DND-41 (cell line): ENCODE results near the gene CCDC81.
A peak's percentile ranks its signal among the peaks of the same experiment; 100 is the strongest.

Experiments
- ATAC-seq: fragments of 200-7000 bp; cut with Tn5 transposase; 3 replicates; pipeline ENCODE4 v1.9.1; 2021; ENCODE audit warnings: low read depth; ENCODE audit not compliant: insufficient read depth
- DNase-seq: peaks from one replicate; pipeline ENCODE4 v3.0.0-alpha.2; 2020
- H2AFZ ChIP-seq: 2 replicates; pipeline ENCODE4 v1.6.0; 2012; ENCODE audit warnings: low read depth, low read length
- H3K27ac ChIP-seq: 2 replicates; pipeline ENCODE4 v1.5.1; 2012; ENCODE audit warnings: low read length, inconsistent platforms
- H3K27me3 ChIP-seq: fragments of 200-600 bp; sonication (generic); 2 replicates; pipeline ENCODE4 v1.6.0; 2012; ENCODE audit warnings: low read length, mild to moderate bottlenecking, inconsistent platforms; ENCODE audit not compliant: insufficient read depth, poor library complexity
- H3K36me3 ChIP-seq: 2 replicates; pipeline ENCODE4 v1.5.1; 2012; ENCODE audit warnings: low read length, inconsistent platforms; ENCODE audit not compliant: insufficient read depth
- H3K4me1 ChIP-seq: 2 replicates; pipeline ENCODE4 v1.5.1; 2012; ENCODE audit warnings: mild to moderate bottlenecking, low read length; ENCODE audit not compliant: insufficient read depth
- H3K4me2 ChIP-seq: 2 replicates; pipeline ENCODE4 v1.6.0; 2012; ENCODE audit warnings: mild to moderate bottlenecking, moderate library complexity, low read length, inconsistent platforms; ENCODE audit not compliant: insufficient read depth
- H3K4me3 ChIP-seq, 2 experiments: fragments of 200-600 bp in 1 of 2; shearing (Covaris generic) in 1 of 2; 2 replicates each; pipeline ENCODE4 v1.5.1; 2012 to 2016; ENCODE audit warnings: inconsistent platforms in 2 of 2, low read length in 2 of 2, mild to moderate bottlenecking in 2 of 2, low read depth in 1 of 2, moderate library complexity in 1 of 2
- H3K79me2 ChIP-seq: 2 replicates; pipeline ENCODE4 v1.6.0; 2012; ENCODE audit warnings: low read length, inconsistent platforms; ENCODE audit not compliant: insufficient read depth
- H3K9ac ChIP-seq: 2 replicates; pipeline ENCODE4 v1.6.0; 2012; ENCODE audit warnings: low read depth, mild to moderate bottlenecking, inconsistent platforms, low read length, moderate library complexity
- H3K9me3 ChIP-seq: 2 replicates; pipeline ENCODE4 v1.5.1; 2012; ENCODE audit warnings: low read length, moderate library complexity, mild to moderate bottlenecking, inconsistent platforms; ENCODE audit not compliant: insufficient read depth, severe bottlenecking
- H4K20me1 ChIP-seq: 2 replicates; pipeline ENCODE4 v1.6.0; 2012; ENCODE audit warnings: low read length; ENCODE audit not compliant: insufficient read depth
- EZH2 ChIP-seq: IDR thresholded peaks from 3 replicates; pipeline ENCODE4 v1.6.1; 2012; ENCODE audit warnings: borderline replicate concordance, low read depth, mild to moderate bottlenecking, moderate library complexity, low read length, inconsistent platforms; ENCODE audit not compliant: severe bottlenecking
- TF ChIP-seq, protein P1 (sequence below): IDR thresholded peaks from 2 replicates; pipeline ENCODE4 v1.5.1; 2012; ENCODE audit warnings: borderline replicate concordance, low read length, moderate library complexity, mild to moderate bottlenecking; ENCODE audit not compliant: poor library complexity, severe bottlenecking; ENCODE audit errors: extremely low read depth

The CCDC81 gene

DNA sequence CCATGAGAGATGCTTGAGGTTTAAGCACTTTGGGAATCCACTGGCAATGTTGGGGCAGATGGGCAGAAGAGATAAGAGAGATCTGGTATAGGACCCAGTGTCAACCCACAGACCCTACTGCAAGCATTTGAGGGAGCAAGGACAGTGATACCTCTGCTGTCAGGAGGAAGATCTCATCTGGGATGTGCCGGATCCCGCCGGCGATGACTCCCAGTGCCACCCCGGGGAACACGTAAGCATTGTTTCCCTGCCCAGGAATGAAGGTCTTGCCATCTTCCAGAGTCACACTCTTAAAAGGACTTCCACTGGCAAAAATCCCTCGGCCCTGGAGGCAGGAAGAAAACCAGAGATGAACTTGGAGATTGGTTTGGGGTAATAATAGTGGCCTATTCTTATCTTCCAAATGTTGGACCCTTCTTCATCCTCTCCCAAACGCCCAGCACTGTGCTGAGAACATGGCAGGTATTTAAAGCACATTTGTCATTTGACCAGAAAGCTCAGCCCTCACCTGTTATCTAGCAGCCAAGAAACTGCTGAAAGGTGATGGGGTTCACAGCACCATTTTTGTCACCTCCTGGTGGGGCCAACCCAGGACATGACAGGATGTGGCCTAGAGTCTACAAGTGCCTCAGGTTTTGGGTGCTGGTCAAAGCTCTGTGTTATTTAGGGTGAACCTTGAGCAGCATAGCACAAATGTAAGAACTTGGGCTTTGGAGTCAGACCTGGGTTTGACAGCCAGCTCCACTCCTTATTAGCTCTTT is 71.7 kb downstream of the CCDC81 start:
- Histone ChIP-seq H3K27me3 (no peaks in the 10 kb centered on the region), H3K4me1 (no peaks in the 10 kb centered on the region), H3K36me3 (no peaks in the 10 kb centered on the region), H3K79me2 (no peaks in the 10 kb centered on the region), H3K4me3 (no peak overlapping the region), H3K9ac (no peak overlapping the region), H2AFZ (no peak overlapping the region), H4K20me1 (no peaks in the 10 kb centered on the region), H3K4me2 (no peak overlapping the region), H3K27ac (no peak overlapping the region), H3K9me3 (no peaks in the 10 kb centered on the region)
- TF ChIP-seq EZH2, result no peak
- TF ChIP-seq, protein P1, sequence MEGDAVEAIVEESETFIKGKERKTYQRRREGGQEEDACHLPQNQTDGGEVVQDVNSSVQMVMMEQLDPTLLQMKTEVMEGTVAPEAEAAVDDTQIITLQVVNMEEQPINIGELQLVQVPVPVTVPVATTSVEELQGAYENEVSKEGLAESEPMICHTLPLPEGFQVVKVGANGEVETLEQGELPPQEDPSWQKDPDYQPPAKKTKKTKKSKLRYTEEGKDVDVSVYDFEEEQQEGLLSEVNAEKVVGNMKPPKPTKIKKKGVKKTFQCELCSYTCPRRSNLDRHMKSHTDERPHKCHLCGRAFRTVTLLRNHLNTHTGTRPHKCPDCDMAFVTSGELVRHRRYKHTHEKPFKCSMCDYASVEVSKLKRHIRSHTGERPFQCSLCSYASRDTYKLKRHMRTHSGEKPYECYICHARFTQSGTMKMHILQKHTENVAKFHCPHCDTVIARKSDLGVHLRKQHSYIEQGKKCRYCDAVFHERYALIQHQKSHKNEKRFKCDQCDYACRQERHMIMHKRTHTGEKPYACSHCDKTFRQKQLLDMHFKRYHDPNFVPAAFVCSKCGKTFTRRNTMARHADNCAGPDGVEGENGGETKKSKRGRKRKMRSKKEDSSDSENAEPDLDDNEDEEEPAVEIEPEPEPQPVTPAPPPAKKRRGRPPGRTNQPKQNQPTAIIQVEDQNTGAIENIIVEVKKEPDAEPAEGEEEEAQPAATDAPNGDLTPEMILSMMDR, result no peak
- ATAC-seq (no peak), DNase-seq (no peak)

- no peaks in the 10 kb centered on the region for H3K27me3 ChIP-seq
- DNase-seq (no peak), ATAC-seq (no peak)
- H3K9me3 ChIP-seq, result no peaks in the 10 kb centered on the region
- no peaks in the 10 kb centered on the region for H3K4me1 ChIP-seq
- no peaks in the 10 kb centered on the region for H4K20me1 ChIP-seq
- no peak overlapping the region for H3K9ac ChIP-seq
- H3K27ac ChIP-seq, result no peak overlapping the region
- no peak overlapping the region for H3K4me3 ChIP-seq
- TF ChIP-seq, protein P1, result no peak
- TF ChIP-seq EZH2, result no peak
- H3K36me3 ChIP-seq, result no peaks in the 10 kb centered on the region
- H3K4me2 ChIP-seq, result no peak overlapping the region
- no peaks in the 10 kb centered on the region for H3K79me2 ChIP-seq
- no peak overlapping the region for H2AFZ ChIP-seq
Measured at GRCh38 chr11:86446924-86447285, 72.2 kb downstream of the CCDC81 start.

GRCh38 chr11:86447763-86448480 is 73.2 kb downstream of the CCDC81 start:
- ATAC-seq (peak; percentile 87), DNase-seq (peak; percentile 36)
- no peaks in the 10 kb centered on the region for H3K4me1 ChIP-seq
- H4K20me1 ChIP-seq, result no peaks in the 10 kb centered on the region
- no peak overlapping the region for H3K27ac ChIP-seq
- H3K4me2 ChIP-seq, result no peak overlapping the region
- no peaks in the 10 kb centered on the region for H3K36me3 ChIP-seq
- H3K79me2 ChIP-seq, result no peaks in the 10 kb centered on the region
- H3K9me3 ChIP-seq, result no peaks in the 10 kb centered on the region
- no peak overlapping the region for H3K4me3 ChIP-seq
- no peak overlapping the region for H3K9ac ChIP-seq
- no peak for TF ChIP-seq EZH2
- H3K27me3 ChIP-seq, result no peaks in the 10 kb centered on the region
- H2AFZ ChIP-seq, result no peak overlapping the region

GRCh38 chr11:86449993-86450629 is 75.4 kb downstream of the CCDC81 start:
- no peak overlapping the region for H3K4me3 ChIP-seq
- no peaks in the 10 kb centered on the region for H4K20me1 ChIP-seq
- H3K79me2 ChIP-seq, result no peaks in the 10 kb centered on the region
- TF ChIP-seq EZH2, result no peak
- TF ChIP-seq, protein P1, result no peak
- no peak for DNase-seq
- H3K36me3 ChIP-seq, result no peaks in the 10 kb centered on the region
- no peaks in the 10 kb centered on the region for H3K9me3 ChIP-seq
- no peak overlapping the region for H3K4me2 ChIP-seq
- no peak overlapping the region for H3K27ac ChIP-seq
- no peak overlapping the region for H3K9ac ChIP-seq
- H2AFZ ChIP-seq, result no peak overlapping the region
- peaks cover 3% of the 10 kb centered on the region for H3K27me3 ChIP-seq
- H3K4me1 ChIP-seq, result no peaks in the 10 kb centered on the region
- ATAC-seq, result no peak
